OCI-LY7 (cell line): ENCODE measurements around the gene KRTAP5-8.
"Not testable (repeated sequence)": the region's sequence is repeated elsewhere in the genome, so short reads cannot be mapped to it uniquely, and the experiment has no call there.

ENCODE experiments used
- CTCF ChIP-seq: fragments of 200-600 bp; sonication (generic); conservative IDR thresholded peaks from 2 replicates; pipeline ENCODE4 v1.5.1; 2014; ENCODE audit warnings: mild to moderate bottlenecking, antibody characterized with exemption, low read length, moderate library complexity, mixed read lengths
- EZH2phosphoT487 ChIP-seq: fragments of 200-600 bp; sonication (generic); IDR thresholded peaks from 2 replicates; pipeline ENCODE4 v1.6.1; 2018; ENCODE audit warnings: low read depth, borderline replicate concordance, mild to moderate bottlenecking, mixed run types, antibody characterized with exemption, low read length, moderate library complexity, mixed read lengths

- not testable (repeated sequence) for TF ChIP-seq CTCF, EZH2phosphoT487
Measured at GRCh38 chr11:71539971-71540370, 2.1 kb downstream of the KRTAP5-8 start.
